Prostate gland (tissue), 2 donors: Measurements from ENCODE around the gene SCRN2. TPM values are rescaled to one million over a fixed set of nuclear protein-coding genes. Genes with fewer than 3 reads are reported as not detected.
A peak's percentile ranks its signal among the peaks of the same experiment; 100 is the strongest.

Source experiments
- DNase-seq: peaks from one replicate; pipeline ENCODE4 v3.0.0-alpha.2; 2019; ENCODE audit warnings: low spot score
- H3K27ac ChIP-seq, 2 donors: fragments of 200-600 bp; sonication (generic); 2 replicates each; pipeline ENCODE4 v1.5.1; 2017 to 2019
- H3K27me3 ChIP-seq: fragments of 200-600 bp; sonication (generic); replicated peaks from 2 replicates; pipeline ENCODE4 v1.5.1; 2019; ENCODE audit not compliant: insufficient read depth
- H3K36me3 ChIP-seq, 2 donors: fragments of 200-600 bp; sonication (generic); 1 replicate in 1 of 2; 2 replicates in 1 of 2; pipeline versions ENCODE4 v1.5.1 to v1.8.1; 2017 to 2019
- H3K4me1 ChIP-seq: fragments of 200-600 bp; sonication (generic); replicated peaks from 2 replicates; pipeline ENCODE4 v1.5.1; 2019
- H3K4me3 ChIP-seq, 2 donors: fragments of 200-600 bp; sonication (generic); 2 replicates each; pipeline ENCODE4 v1.5.1; 2017 to 2019
- H3K9me3 ChIP-seq: fragments of 200-600 bp; sonication (generic); 2 replicates; pipeline ENCODE4 v1.5.1; 2017
- POLR2A ChIP-seq: fragments of 450-650 bp; IDR thresholded peaks from one replicate; pipeline ENCODE4 v1.6.1; 2016; ENCODE audit warnings: antibody characterized with exemption, mild to moderate bottlenecking
- POLR2AphosphoS5 ChIP-seq: sonication (generic); formaldehyde crosslinking; IDR thresholded peaks from one replicate; pipeline ENCODE4 v1.6.1; 2017; ENCODE audit warnings: antibody characterized with exemption
- WGBS: methylation state at CpG from one replicate; pipeline ENCODE4 v1.1.5; 2018; 5-methylcytosine and 5-hydroxymethylcytosine counted together
- intact Hi-C: fragments of 100-400 bp; cut with DNase I; formaldehyde crosslinking; loops from one replicate; pipeline ENCODE4 v1.14.2; 2022
- total RNA-seq, 2 donors: library from RNA; depleted of rRNA; stranded (reverse); fragments of >200 nt; gene quantifications; one replicate each; pipeline ENCODE4 v1.1.0, GENCODE V29; 2016
- TF ChIP-seq, protein P1 (sequence below), 4 experiments: fragments of 200-600 bp in 2 of 4; fragments of 450-650 bp in 2 of 4; sonication (generic) in 2 of 4; IDR thresholded peaks; 1 replicate in 3 of 4; 2 replicates in 1 of 4; pipeline ENCODE4 v1.5.1; 2016 to 2019; ENCODE audit warnings: antibody characterized with exemption in 4 of 4, mild to moderate bottlenecking in 2 of 4, moderate library complexity in 2 of 4

Gene SCRN2
- total RNA-seq, 2 donors from 2014 or later, result 32.6 to 44.4 TPM

DNA sequence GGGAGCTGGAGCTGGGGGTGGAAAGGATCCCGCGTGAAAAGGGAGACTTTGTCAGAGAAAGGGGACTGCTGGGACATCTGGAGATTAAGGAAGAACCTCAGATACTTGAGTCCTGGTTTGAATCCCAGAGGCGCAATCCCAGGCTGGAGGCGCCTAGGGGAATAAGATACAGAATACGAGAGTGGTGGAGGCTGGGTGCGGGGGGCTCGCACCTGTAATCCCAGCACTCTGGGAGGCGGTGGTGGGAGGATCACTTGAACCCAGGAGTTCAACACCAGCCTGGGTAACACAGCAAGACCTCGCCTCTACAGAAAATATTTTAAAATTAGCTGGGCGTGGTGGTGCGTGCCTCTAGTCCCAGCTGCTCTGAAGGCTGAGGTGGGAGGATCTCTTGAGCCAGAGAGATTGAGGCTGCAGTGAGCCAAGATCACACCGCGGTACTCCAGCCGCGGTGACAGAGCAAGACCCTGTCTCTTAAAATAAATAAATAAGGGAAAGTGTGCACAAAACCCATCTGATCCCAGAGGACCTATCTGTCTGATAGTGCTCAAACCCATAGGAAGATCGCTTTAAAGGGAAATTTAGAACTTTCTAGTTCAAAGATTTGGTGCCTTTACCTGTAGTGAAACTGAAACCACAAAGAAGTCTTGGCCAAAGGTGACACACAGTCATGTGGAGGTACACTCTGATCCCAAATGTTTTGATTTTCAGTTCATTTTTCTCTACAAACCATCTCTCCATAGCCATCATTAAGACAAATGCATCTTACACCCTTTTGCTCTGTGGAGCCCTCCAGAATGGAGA, 617 bp upstream of the SCRN2 start:
- Histone ChIP-seq H3K27ac (peak overlapping the region; percentile 70 to 80), H3K4me1 (peaks cover 7% of the 10 kb centered on the region), H3K27me3 (no peaks in the 10 kb centered on the region), H3K9me3 (no peaks in the 10 kb centered on the region), H3K4me3 (peak overlapping the region in 1 of 2 donors; percentile 76), H3K36me3 (no peaks in the 10 kb centered on the region)
- TF ChIP-seq POLR2AphosphoS5 (no peak), POLR2A (no peak)
- TF ChIP-seq, protein P1, sequence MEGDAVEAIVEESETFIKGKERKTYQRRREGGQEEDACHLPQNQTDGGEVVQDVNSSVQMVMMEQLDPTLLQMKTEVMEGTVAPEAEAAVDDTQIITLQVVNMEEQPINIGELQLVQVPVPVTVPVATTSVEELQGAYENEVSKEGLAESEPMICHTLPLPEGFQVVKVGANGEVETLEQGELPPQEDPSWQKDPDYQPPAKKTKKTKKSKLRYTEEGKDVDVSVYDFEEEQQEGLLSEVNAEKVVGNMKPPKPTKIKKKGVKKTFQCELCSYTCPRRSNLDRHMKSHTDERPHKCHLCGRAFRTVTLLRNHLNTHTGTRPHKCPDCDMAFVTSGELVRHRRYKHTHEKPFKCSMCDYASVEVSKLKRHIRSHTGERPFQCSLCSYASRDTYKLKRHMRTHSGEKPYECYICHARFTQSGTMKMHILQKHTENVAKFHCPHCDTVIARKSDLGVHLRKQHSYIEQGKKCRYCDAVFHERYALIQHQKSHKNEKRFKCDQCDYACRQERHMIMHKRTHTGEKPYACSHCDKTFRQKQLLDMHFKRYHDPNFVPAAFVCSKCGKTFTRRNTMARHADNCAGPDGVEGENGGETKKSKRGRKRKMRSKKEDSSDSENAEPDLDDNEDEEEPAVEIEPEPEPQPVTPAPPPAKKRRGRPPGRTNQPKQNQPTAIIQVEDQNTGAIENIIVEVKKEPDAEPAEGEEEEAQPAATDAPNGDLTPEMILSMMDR (IDR thresholded peaks at IDR 0.05), result no peak
- WGBS, result 61% methylated on average over 16 of the region's 16 CpGs
- intact Hi-C loops, result loop anchor here (1.0 to 10.0 kb wide), 2 partner anchors 49 to 1353 kb away; no protein-coding TSS in a partner anchor
- no peak for DNase-seq

DNA sequence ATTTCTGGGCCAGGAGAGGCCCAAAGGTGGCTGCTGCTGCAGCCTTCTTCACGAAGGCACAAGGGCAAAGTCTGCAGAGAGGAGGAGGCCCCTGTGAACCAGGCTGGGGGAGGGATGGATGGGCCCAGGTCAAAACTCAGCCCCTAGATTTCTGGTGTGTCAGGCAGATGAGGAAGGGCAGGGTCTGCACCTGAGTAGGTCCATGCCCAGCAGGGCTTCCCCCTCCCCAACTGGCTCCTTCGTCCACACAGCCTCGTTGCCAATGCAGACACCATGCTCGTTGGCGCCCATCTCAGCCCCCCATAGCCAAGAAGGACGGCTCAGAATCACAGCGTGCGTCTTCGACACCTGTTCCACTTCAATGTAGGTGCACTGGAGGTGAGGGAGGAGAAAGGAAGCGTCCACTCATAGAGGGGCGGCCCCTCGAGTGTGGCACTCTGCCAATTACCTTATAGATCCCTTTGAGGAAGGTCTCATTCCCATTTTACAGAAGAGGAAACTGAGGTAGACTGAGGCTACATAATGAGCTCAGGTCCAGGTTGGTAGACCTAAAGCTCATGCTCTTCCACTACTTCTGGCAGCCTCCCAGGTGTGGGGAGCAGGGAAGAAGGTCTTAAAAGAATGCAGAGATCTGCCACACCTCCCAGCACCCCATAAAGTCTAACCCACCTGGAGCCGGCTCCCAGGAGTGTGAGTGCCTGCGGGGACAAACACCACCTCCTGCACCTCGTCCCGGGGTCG, 902 bp downstream of the SCRN2 start:
- peak overlapping the region; percentile 70 to 80 for H3K27ac ChIP-seq

DNA sequence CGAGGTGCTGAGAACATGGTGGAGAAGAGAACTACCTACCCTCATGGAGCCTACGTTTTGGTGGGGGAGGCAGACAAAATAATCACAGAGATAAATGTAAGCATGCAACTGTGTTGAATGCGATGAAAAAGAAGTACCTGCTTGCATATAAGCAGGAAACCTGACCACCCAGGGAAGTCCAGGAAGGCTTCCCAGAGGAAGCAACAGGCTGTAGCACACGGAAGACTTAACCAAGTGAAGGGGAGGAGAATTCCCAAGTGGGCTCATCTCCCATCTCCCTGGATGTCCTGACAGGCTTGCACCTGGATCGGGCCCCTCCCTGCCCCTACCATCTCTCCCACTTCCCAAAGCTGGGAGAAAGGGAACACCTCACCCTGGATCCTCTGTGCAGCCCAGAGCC, 2.0 kb downstream of the SCRN2 start:
- peaks cover 7% of the 10 kb centered on the region for H3K4me1 ChIP-seq
- TF ChIP-seq, protein P1 (IDR thresholded peaks at IDR 0.05), result no peak
- TF ChIP-seq POLR2A (no peak), POLR2AphosphoS5 (no peak)
- 85% methylated on average over 5 of the region's 5 CpGs for WGBS
- H3K4me3 ChIP-seq, result no peak overlapping the region
- intact Hi-C loops, result no loop called here
- H3K27me3 ChIP-seq, result no peaks in the 10 kb centered on the region
- no peak for DNase-seq
- no peak overlapping the region for H3K27ac ChIP-seq
- no peaks in the 10 kb centered on the region for H3K36me3 ChIP-seq
- no peaks in the 10 kb centered on the region for H3K9me3 ChIP-seq

More for the DNA sequence above, 902 bp downstream of the SCRN2 start:
- intact Hi-C loops, result loop anchor here (10.0 kb wide), 1 partner anchor 1355 kb away; no protein-coding TSS in a partner anchor
- no peaks in the 10 kb centered on the region for H3K36me3 ChIP-seq
- 26% methylated on average over 17 of the region's 17 CpGs for WGBS
- peak; percentile 12 for DNase-seq
- H3K4me1 ChIP-seq, result peaks cover 7% of the 10 kb centered on the region
- peak overlapping the region; percentile 73 to 76 for H3K4me3 ChIP-seq
- no peak for TF ChIP-seq POLR2AphosphoS5
- TF ChIP-seq, protein P1 (IDR thresholded peaks at IDR 0.05), result no peak
- TF ChIP-seq POLR2A, result no peak
- no peaks in the 10 kb centered on the region for H3K27me3 ChIP-seq
- no peaks in the 10 kb centered on the region for H3K9me3 ChIP-seq

DNA sequence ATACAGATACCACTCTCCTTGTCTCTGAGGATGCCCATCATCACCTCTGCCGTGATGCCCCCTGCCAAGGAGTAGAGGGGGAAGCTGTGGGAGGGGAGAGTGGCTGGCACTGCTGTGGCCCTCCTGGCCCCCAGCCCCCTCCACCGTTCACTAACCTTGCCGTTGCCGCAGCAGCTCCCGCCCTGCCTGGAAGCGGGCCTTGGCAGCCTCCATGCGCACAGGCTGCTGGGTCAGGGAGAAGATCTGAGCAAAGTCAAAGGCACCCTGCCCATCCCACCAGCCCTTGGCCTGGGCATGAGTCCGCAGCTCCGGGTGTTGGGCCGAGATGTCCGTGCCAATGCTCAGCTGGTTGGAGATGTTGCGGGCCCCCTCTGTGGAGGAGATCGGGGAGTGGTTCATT, 2.4 kb downstream of the SCRN2 start:
- Histone ChIP-seq H3K27ac (no peak overlapping the region), H3K27me3 (no peaks in the 10 kb centered on the region), H3K36me3 (no peaks in the 10 kb centered on the region), H3K4me1 (peaks cover 7% of the 10 kb centered on the region), H3K9me3 (no peaks in the 10 kb centered on the region), H3K4me3 (no peak overlapping the region)
- no peak for DNase-seq
- 85% methylated on average over 13 of the region's 13 CpGs for WGBS
- intact Hi-C loops, result no loop called here
- TF ChIP-seq POLR2A (no peak), POLR2AphosphoS5 (no peak)
- TF ChIP-seq, protein P1 (IDR thresholded peaks at IDR 0.05), result no peak
